BLaER1 treated with 17β-estradiol and CSF1 and Interleukin-3, amounts not matched to agents 10 nM and 100 nM (cell line): ENCODE measurements around the gene ACSM6.
"Not testable (repeated sequence)": the region's sequence is repeated elsewhere in the genome, so short reads cannot be mapped to it uniquely, and the experiment has no call there.

Source experiments
- H3K27ac ChIP-seq, 11 experiments: shearing (Covaris generic); formaldehyde crosslinking; 2 replicates each; pipeline ENCODE4 v1.8.1; 2022
- H3K27me3 ChIP-seq, 11 experiments: shearing (Covaris generic); formaldehyde crosslinking; 2 replicates each; pipeline ENCODE4 v1.8.1; 2022
- H3K36me3 ChIP-seq, 11 experiments: shearing (Covaris generic); formaldehyde crosslinking; 2 replicates each; pipeline ENCODE4 v1.8.1; 2022
- H3K4me1 ChIP-seq, 10 experiments: shearing (Covaris generic); formaldehyde crosslinking; 2 replicates each; pipeline ENCODE4 v1.8.1; 2022
- H3K4me2 ChIP-seq, 11 experiments: shearing (Covaris generic); formaldehyde crosslinking; 2 replicates each; pipeline ENCODE4 v1.8.1; 2022
- H3K4me3 ChIP-seq, 10 experiments: shearing (Covaris generic); formaldehyde crosslinking; 2 replicates each; pipeline ENCODE4 v1.8.1; 2022
- H3K9ac ChIP-seq, 11 experiments: shearing (Covaris generic); formaldehyde crosslinking; 2 replicates each; pipeline ENCODE4 v1.8.1; 2022
- H3K9me3 ChIP-seq, 11 experiments: shearing (Covaris generic); formaldehyde crosslinking; replicated peaks in 1 of 11; 2 replicates each; pipeline ENCODE4 v1.8.1; 2022
- H4K20me1 ChIP-seq, 11 experiments: shearing (Covaris generic); formaldehyde crosslinking; 2 replicates each; pipeline ENCODE4 v1.8.1; 2022
- Cebpa-rat ChIP-seq, 11 experiments: shearing (Covaris generic); IDR thresholded peaks; 2 replicates each; pipeline ENCODE4 v1.8.1; 2022

Gene ACSM6

GRCh38 chr10:95237376-95238170 is 43.5 kb downstream of the ACSM6 start:
- H3K4me2 ChIP-seq, result no peak overlapping the region; a peak in 1 of 22 replicates
- H3K36me3 ChIP-seq, result peaks cover 52 to 100% (median 93%) of the 10 kb centered on the region in 11 experiments
- TF ChIP-seq Cebpa-rat (IDR thresholded peaks at IDR 0.05), result no peak

GRCh38 chr10:95240096-95240495 is 46.1 kb downstream of the ACSM6 start:
- Histone ChIP-seq H3K9me3 (peaks cover 0 to 16% (median 10%) of the 10 kb centered on the region in 11 experiments; a peak in 10 of 22 replicates), H3K36me3 (peaks cover 52 to 100% (median 94%) of the 10 kb centered on the region in 11 experiments), H3K4me1 (peaks cover 14 to 25% (median 18%) of the 10 kb centered on the region in 10 experiments), H4K20me1 (peaks cover 0 to 16% (median 5%) of the 10 kb centered on the region in 11 experiments; a peak in 3 of 22 replicates)
- not testable (repeated sequence) for H3K9ac ChIP-seq, H3K27me3 ChIP-seq, H3K4me2 ChIP-seq, H3K27ac ChIP-seq, H3K4me3 ChIP-seq

More at GRCh38 chr10:95237376-95238170, 43.5 kb downstream of the ACSM6 start:
- Histone ChIP-seq H3K9me3 (peaks cover 0 to 26% (median 11%) of the 10 kb centered on the region in 11 experiments; a peak in 11 of 22 replicates), H3K9ac (no peak overlapping the region), H3K27me3 (no peaks in the 10 kb centered on the region), H3K27ac (no peak overlapping the region), H3K4me1 (peaks cover 14 to 25% (median 18%) of the 10 kb centered on the region in 10 experiments), H3K4me3 (no peak overlapping the region), H4K20me1 (peaks cover 0 to 16% (median 1%) of the 10 kb centered on the region in 11 experiments; a peak in 2 of 22 replicates)

DNA sequence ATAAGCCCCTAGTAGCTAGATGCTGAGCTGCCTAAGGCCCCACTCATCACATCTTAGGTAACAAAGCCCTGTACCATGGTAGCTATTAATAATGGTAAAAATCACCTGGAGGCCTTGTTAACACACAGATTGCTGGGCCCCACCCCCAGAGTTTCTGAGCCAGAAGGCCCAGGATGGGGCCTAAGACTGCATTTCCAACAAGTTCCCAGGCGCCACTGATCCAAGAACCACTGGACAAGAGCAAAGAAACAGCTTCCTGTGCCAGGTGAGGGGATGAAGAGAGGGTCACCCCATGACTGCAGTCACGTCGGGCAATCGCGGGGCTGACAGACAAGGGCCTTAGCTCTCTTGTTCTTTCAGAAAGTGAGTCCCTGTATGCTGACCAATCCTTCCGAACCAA is 46.8 kb downstream of the ACSM6 start:
- Histone ChIP-seq H3K9ac (no peak overlapping the region), H3K4me1 (peaks cover 10 to 25% (median 14%) of the 10 kb centered on the region in 10 experiments), H3K4me3 (no peak overlapping the region), H3K36me3 (peaks cover 58 to 100% (median 94%) of the 10 kb centered on the region in 11 experiments), H4K20me1 (peaks cover 0 to 18% (median 5%) of the 10 kb centered on the region in 11 experiments; a peak in 5 of 22 replicates), H3K27me3 (no peaks in the 10 kb centered on the region), H3K9me3 (peaks cover 0 to 16% (median 10%) of the 10 kb centered on the region in 11 experiments; a peak in 10 of 22 replicates), H3K4me2 (no peak overlapping the region), H3K27ac (no peak overlapping the region)
- no peak for TF ChIP-seq Cebpa-rat (IDR thresholded peaks at IDR 0.05)

DNA sequence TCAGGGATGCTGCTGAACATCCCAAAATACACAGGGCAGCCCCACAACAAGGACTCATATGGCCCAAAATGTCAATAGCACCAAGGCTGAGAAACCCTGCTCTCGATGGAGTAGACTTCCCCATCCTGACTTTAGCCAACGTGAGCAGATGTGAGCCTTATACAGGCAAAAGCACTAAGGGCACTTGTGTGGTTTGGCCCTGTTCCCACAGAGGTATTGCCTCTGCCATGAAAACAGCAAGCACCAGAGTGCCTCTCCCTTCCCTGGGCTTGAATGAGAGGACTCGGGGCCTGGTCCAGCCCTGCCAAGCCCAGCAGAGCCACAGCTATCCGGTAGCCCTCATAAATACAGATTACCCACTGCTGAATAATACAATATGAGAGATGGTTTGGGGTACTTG is 47.5 kb downstream of the ACSM6 start:
- Histone ChIP-seq H3K27me3 (no peaks in the 10 kb centered on the region), H3K9me3 (peaks cover 0 to 16% (median 10%) of the 10 kb centered on the region in 11 experiments; a peak in 10 of 22 replicates), H3K4me2 (no peak overlapping the region), H4K20me1 (peaks cover 0 to 22% (median 5%) of the 10 kb centered on the region in 11 experiments; a peak in 6 of 22 replicates), H3K27ac (no peak overlapping the region), H3K4me1 (peaks cover 3 to 22% (median 7%) of the 10 kb centered on the region in 10 experiments), H3K9ac (no peak overlapping the region), H3K36me3 (peaks cover 61 to 100% (median 97%) of the 10 kb centered on the region in 11 experiments), H3K4me3 (no peak overlapping the region)
- no peak for TF ChIP-seq Cebpa-rat (IDR thresholded peaks at IDR 0.05)

DNA sequence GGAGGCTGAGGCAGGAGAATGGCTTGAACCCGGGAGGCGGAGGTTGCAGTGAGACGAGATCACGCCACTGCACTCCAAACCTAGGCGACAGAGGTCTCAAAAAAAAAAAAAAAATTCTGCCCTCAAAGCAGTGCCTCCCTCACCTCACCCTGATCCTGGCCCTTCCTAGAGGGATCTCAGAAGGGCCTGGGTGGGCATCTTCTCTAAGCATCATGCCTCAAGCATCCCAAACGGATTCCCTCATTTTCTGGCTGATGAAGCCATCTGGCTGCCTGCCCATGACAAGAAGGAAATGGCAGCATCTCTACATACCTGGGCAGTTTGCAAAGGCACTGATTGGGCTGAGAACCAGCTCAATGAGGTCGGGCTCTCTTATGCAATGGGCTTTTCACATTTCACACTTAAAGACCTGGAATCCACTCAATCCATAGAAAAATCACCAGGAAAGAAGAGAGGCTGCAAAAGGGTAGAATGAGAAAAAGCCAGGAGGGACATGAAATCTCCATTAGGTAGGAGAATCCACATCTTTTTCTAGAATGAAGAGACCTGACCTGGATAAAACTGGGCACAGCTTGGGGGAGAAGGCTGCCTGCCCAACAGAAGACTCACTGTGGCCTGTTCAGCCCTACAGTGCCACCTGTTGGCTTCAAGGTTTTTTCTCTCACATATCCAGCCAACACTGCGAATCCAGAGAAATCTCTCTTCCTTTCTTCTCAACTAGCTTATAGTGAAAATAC is 48.7 kb downstream of the ACSM6 start:
- H3K4me1 ChIP-seq, result peaks cover 0 to 24% (median 12%) of the 10 kb centered on the region in 10 experiments; a peak in 14 of 20 replicates
- peaks cover 54 to 99% (median 95%) of the 10 kb centered on the region in 11 experiments for H3K36me3 ChIP-seq
- H3K4me2 ChIP-seq, result no peak overlapping the region
- H3K9ac ChIP-seq, result no peak overlapping the region
- H3K4me3 ChIP-seq, result no peak overlapping the region
- peaks cover 0 to 16% (median 10%) of the 10 kb centered on the region in 11 experiments; a peak in 10 of 22 replicates for H3K9me3 ChIP-seq
- H4K20me1 ChIP-seq, result peaks cover 0 to 30% (median 10%) of the 10 kb centered on the region in 11 experiments; a peak in 9 of 22 replicates
- no peak for TF ChIP-seq Cebpa-rat (IDR thresholded peaks at IDR 0.05)
- no peak overlapping the region for H3K27ac ChIP-seq
- H3K27me3 ChIP-seq, result no peaks in the 10 kb centered on the region

DNA sequence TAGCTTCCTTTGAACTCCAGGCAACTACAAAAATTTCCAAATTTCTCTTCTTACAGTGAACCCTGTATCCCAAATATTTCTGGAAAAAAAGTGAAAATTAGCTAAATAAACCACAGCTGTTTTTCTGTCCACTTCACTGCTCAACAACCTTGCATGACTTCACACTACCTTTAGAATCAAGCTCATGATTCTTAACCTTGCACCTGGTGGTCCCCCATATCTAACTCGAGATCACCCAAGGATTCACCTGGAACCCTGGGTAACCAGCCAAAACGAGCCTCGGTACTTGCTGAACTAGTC is 49.2 kb downstream of the ACSM6 start:
- peaks cover 0 to 16% (median 10%) of the 10 kb centered on the region in 11 experiments; a peak in 10 of 22 replicates for H3K9me3 ChIP-seq
- H3K9ac ChIP-seq, result no peak overlapping the region
- TF ChIP-seq Cebpa-rat (IDR thresholded peaks at IDR 0.05), result no peak
- peaks cover 49 to 99% (median 95%) of the 10 kb centered on the region in 11 experiments for H3K36me3 ChIP-seq
- no peaks in the 10 kb centered on the region for H3K27me3 ChIP-seq
- H3K27ac ChIP-seq, result no peak overlapping the region
- no peak overlapping the region for H3K4me3 ChIP-seq
- no peak overlapping the region for H3K4me2 ChIP-seq
- peaks cover 0 to 29% (median 17%) of the 10 kb centered on the region in 10 experiments; a peak in 14 of 20 replicates for H3K4me1 ChIP-seq
- H4K20me1 ChIP-seq, result peaks cover 0 to 30% (median 5%) of the 10 kb centered on the region in 11 experiments; a peak in 9 of 22 replicates

GRCh38 chr10:95244152-95244551 is 50.1 kb downstream of the ACSM6 start:
- H3K9ac ChIP-seq, result no peak overlapping the region
- no peak overlapping the region for H3K27ac ChIP-seq
- peaks cover 0 to 33% (median 8%) of the 10 kb centered on the region in 11 experiments; a peak in 15 of 22 replicates for H4K20me1 ChIP-seq
- H3K4me1 ChIP-seq, result peaks cover 4 to 38% (median 26%) of the 10 kb centered on the region in 10 experiments
- H3K27me3 ChIP-seq, result no peaks in the 10 kb centered on the region
- no peak overlapping the region for H3K4me2 ChIP-seq
- H3K4me3 ChIP-seq, result no peak overlapping the region
- TF ChIP-seq Cebpa-rat (IDR thresholded peaks at IDR 0.05), result no peak
- H3K36me3 ChIP-seq, result peaks cover 44 to 99% (median 93%) of the 10 kb centered on the region in 11 experiments
- H3K9me3 ChIP-seq, result peaks cover 0 to 16% (median 10%) of the 10 kb centered on the region in 11 experiments; a peak in 10 of 22 replicates

DNA sequence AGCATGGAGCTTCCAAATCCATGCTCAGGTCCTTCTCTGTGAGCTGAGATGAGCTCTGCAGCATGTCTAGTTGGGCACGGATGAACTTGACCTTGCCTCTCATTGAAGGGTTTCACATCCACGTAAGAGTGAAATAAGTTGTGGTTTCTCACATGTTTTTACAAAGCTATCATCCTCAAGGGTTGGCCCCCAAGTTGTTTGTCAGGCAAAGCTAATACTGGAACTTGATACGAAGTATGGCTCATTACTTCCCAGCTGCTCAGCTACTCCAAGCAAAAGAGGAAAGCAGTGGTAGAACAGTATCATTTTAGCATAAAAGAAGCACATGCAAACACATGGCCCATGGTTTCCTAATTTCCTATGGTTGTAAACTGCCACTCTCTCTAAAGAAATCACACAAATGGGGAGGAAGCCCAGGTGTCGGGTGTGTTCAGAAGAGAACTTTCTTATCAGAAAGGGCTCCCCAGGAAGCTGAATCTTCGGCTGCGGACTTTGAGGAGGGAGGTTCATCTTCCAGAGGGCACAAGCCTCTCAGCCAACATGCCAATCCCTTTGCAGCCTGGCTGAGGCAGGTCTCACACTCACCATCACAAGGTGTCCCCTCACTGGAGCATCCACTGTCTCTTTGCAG is 51.5 kb downstream of the ACSM6 start:
- no peak for TF ChIP-seq Cebpa-rat (IDR thresholded peaks at IDR 0.05)
- H3K27me3 ChIP-seq, result no peaks in the 10 kb centered on the region
- no peak overlapping the region for H3K4me2 ChIP-seq
- H4K20me1 ChIP-seq, result peaks cover 0 to 40% (median 14%) of the 10 kb centered on the region in 11 experiments; a peak in 15 of 22 replicates
- peaks cover 0 to 10% (median 4%) of the 10 kb centered on the region in 11 experiments; a peak in 10 of 22 replicates for H3K9me3 ChIP-seq
- H3K27ac ChIP-seq, result no peak overlapping the region
- H3K36me3 ChIP-seq, result peaks cover 33 to 97% (median 79%) of the 10 kb centered on the region in 11 experiments
- peaks cover 12 to 49% (median 37%) of the 10 kb centered on the region in 10 experiments for H3K4me1 ChIP-seq
- H3K4me3 ChIP-seq, result no peak overlapping the region
- H3K9ac ChIP-seq, result peak overlapping the region in 1 of 11 experiments; percentile 29; a peak in 1 of 22 replicates
